Rectal smooth muscle tissue (tissue), 1 donor: ENCODE data around the gene OR2AE1.

Experiments used
- H3K27ac ChIP-seq: one replicate; pipeline ENCODE4 v1.7.0; 2013; ENCODE audit warnings: low read depth, low read length, inconsistent platforms
- H3K27me3 ChIP-seq: one replicate; pipeline ENCODE4 v1.7.0; 2013; ENCODE audit warnings: low read length; ENCODE audit not compliant: control insufficient read depth, insufficient read depth
- H3K36me3 ChIP-seq: one replicate; pipeline ENCODE4 v1.7.0; 2013; ENCODE audit warnings: low read length; ENCODE audit not compliant: control insufficient read depth, insufficient read depth
- H3K4me1 ChIP-seq: one replicate; pipeline ENCODE4 v1.7.0; 2013; ENCODE audit warnings: low read length; ENCODE audit not compliant: control insufficient read depth, insufficient read depth
- H3K4me3 ChIP-seq: one replicate; pipeline ENCODE4 v1.7.0; 2013; ENCODE audit warnings: low read length
- H3K9ac ChIP-seq: one replicate; pipeline ENCODE4 v1.7.0; 2013; ENCODE audit warnings: low read length

The OR2AE1 gene

DNA sequence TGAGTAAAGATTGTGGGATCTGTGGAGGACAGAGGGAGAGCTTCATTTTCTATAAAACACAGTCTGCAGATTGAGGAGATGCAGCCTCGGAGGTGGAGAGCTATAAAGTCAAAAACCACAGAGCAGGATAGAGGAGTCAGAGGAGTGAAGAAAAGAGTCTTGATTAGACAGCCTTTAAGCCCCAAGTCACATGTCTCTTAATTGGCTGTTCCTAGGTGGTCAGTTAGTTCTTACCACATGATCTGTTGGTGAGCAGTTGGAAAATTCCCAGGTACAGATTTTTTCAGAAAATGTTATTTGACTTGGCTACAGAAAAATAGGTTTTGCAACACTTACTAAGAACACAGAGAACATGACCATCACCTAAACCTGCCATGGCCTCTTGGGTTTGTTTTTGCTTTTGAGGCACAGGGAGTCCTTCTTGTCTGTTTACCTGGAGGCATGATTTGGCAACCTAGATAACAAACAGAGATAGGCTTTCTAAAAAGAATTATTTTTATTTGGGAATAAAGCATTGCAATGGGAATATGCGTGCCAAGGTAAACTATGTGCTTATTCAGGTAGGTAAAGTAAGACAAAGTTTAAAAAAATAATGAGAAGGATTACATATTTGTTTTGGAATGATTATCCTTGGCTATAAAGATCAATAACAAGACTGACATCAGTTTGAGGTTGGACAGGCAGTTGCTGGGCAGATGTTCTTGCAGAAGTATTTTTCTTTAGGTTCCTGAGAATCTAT lies 49.6 kb downstream of the OR2AE1 start:
- H3K4me1 ChIP-seq: no peaks in the 10 kb centered on the region
- H3K4me3 ChIP-seq: no peak overlapping the region
- H3K27me3 ChIP-seq: no peaks in the 10 kb centered on the region
- no peak overlapping the region for H3K9ac ChIP-seq
- H3K36me3 ChIP-seq: no peaks in the 10 kb centered on the region
- no peak overlapping the region for H3K27ac ChIP-seq
